Right atrium auricular region (tissue), 2 donors: ENCODE results near the gene NTNG2. TPM values are rescaled to one million over a fixed set of nuclear protein-coding genes. Genes with fewer than 3 reads are reported as not detected.

ENCODE experiments used
- DNase-seq: peaks from one replicate; pipeline ENCODE4 v3.0.0-alpha.2; 2019; ENCODE audit warnings: low spot score
- H3K27ac ChIP-seq, 2 donors: fragments of 200-600 bp; sonication (generic); 1 replicate in 1 of 2; 2 replicates in 1 of 2; pipeline ENCODE4 v1.5.1; 2016 to 2019
- H3K27me3 ChIP-seq, 2 donors: fragments of 200-600 bp; sonication (generic); one replicate each; pipeline versions ENCODE4 v1.5.1 to v1.6.0; 2017 to 2019
- H3K36me3 ChIP-seq: fragments of 200-600 bp; sonication (generic); one replicate; pipeline ENCODE4 v1.5.1; 2016
- H3K4me1 ChIP-seq, 2 donors: fragments of 200-600 bp; sonication (generic); one replicate each; pipeline versions ENCODE4 v1.5.1 to v1.6.0; 2017 to 2019
- H3K4me3 ChIP-seq, 2 donors: fragments of 200-600 bp; sonication (generic); 1 replicate in 1 of 2; 2 replicates in 1 of 2; pipeline ENCODE4 v1.5.1; 2017 to 2019; ENCODE audit warnings: mild to moderate bottlenecking in 1 of 2, moderate library complexity in 1 of 2
- H3K9me3 ChIP-seq, 2 donors: fragments of 200-600 bp; sonication (generic); one replicate each; pipeline ENCODE4 v1.5.1; 2019
- CTCF ChIP-seq, 2 donors: fragments of 200-600 bp; sonication (generic); IDR thresholded peaks; one replicate each; pipeline ENCODE4 v1.5.1; 2019; ENCODE audit warnings: antibody characterized with exemption in 2 of 2
- total RNA-seq, 2 donors: library from RNA; depleted of rRNA; stranded (reverse); fragments of >200 nt; gene quantifications; one replicate each; pipeline ENCODE4 v1.1.0, GENCODE V29; 2016

NTNG2 gene
- total RNA-seq, 2 donors from 2014 or later, result 5.2 to 16.9 TPM

GRCh38 chr9:132231019-132231701 lies 69.3 kb downstream of the NTNG2 start:
- no peak for DNase-seq
- no peak overlapping the region for H3K27ac ChIP-seq
- no peaks in the 10 kb centered on the region for H3K27me3 ChIP-seq
- no peaks in the 10 kb centered on the region for H3K9me3 ChIP-seq
- no peak for TF ChIP-seq CTCF (IDR thresholded peaks at IDR 0.05)
- no peak overlapping the region for H3K4me3 ChIP-seq
- H3K36me3 ChIP-seq, result no peaks in the 10 kb centered on the region
- H3K4me1 ChIP-seq, result no peaks in the 10 kb centered on the region

- Histone ChIP-seq H3K27ac (no peak overlapping the region), H3K36me3 (no peaks in the 10 kb centered on the region), H3K9me3 (no peaks in the 10 kb centered on the region), H3K4me3 (no peak overlapping the region), H3K27me3 (no peaks in the 10 kb centered on the region), H3K4me1 (no peaks in the 10 kb centered on the region)
- TF ChIP-seq CTCF (IDR thresholded peaks at IDR 0.05), result no peak
- DNase-seq, result no peak
Measured at GRCh38 chr9:132232522-132232921, 70.7 kb downstream of the NTNG2 start.

GRCh38 chr9:132233138-132233537 lies 71.3 kb downstream of the NTNG2 start:
- no peaks in the 10 kb centered on the region for H3K9me3 ChIP-seq
- TF ChIP-seq CTCF (IDR thresholded peaks at IDR 0.05), result no peak
- H3K27me3 ChIP-seq, result no peaks in the 10 kb centered on the region
- no peak for DNase-seq
- no peak overlapping the region for H3K27ac ChIP-seq
- no peaks in the 10 kb centered on the region for H3K36me3 ChIP-seq
- H3K4me1 ChIP-seq, result no peaks in the 10 kb centered on the region
- no peak overlapping the region for H3K4me3 ChIP-seq

- Histone ChIP-seq H3K27ac (no peak overlapping the region), H3K27me3 (no peaks in the 10 kb centered on the region), H3K4me3 (no peak overlapping the region), H3K9me3 (no peaks in the 10 kb centered on the region), H3K4me1 (no peaks in the 10 kb centered on the region), H3K36me3 (no peaks in the 10 kb centered on the region)
- no peak for TF ChIP-seq CTCF (IDR thresholded peaks at IDR 0.05)
- DNase-seq, result no peak
Measured at GRCh38 chr9:132234535-132234934, 72.7 kb downstream of the NTNG2 start.

GRCh38 chr9:132235125-132235524 lies 73.3 kb downstream of the NTNG2 start:
- H3K36me3 ChIP-seq, result no peaks in the 10 kb centered on the region
- no peaks in the 10 kb centered on the region for H3K27me3 ChIP-seq
- no peak overlapping the region for H3K27ac ChIP-seq
- no peak for DNase-seq
- no peaks in the 10 kb centered on the region for H3K4me1 ChIP-seq
- no peak overlapping the region for H3K4me3 ChIP-seq
- no peaks in the 10 kb centered on the region for H3K9me3 ChIP-seq
- TF ChIP-seq CTCF (IDR thresholded peaks at IDR 0.05), result no peak
